ENCODE data around the gene RNF157.
"Not testable (repeated sequence)": the region's sequence is repeated elsewhere in the genome, so short reads cannot be mapped to it uniquely, and the experiment has no call there.

RNF157 gene

DNA sequence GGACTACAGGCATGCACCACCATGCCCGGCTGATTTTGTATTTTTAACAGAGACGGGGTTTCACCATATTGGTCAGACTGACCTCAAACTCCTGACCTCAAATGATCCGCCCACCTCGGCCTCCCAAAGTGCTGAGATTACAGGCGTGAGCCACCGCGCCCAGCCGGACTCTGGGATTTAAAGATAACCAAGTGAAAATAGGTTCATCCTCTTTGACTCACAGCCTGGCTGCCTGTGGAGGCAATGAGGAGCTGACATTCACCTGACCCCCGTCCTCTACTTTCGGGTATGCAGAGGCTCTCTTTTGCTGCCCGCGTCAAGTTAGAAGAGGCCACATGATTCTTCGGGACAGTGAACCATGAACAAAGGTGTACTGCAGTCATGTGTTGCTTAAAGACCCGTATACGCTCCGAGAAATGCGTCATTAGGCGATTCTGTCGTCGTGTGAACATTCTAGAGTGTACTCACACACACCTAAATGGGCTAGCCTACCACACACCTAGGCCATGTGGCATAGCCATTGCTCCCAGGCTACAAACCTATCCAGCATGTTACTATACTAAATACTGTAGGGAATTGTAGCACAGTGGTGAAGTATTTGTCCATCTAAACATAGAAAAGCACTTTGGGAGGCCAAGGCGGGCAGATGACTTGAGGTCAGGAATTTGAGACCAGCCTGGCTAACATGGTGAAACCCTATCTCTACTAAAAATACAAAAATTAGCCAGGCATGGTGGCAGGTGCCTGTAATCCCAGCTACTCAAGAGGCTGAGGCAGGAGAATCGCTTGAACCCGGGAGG, 12.9 kb upstream of the RNF157 start:
- DNase-seq, result not testable (repeated sequence)

DNA sequence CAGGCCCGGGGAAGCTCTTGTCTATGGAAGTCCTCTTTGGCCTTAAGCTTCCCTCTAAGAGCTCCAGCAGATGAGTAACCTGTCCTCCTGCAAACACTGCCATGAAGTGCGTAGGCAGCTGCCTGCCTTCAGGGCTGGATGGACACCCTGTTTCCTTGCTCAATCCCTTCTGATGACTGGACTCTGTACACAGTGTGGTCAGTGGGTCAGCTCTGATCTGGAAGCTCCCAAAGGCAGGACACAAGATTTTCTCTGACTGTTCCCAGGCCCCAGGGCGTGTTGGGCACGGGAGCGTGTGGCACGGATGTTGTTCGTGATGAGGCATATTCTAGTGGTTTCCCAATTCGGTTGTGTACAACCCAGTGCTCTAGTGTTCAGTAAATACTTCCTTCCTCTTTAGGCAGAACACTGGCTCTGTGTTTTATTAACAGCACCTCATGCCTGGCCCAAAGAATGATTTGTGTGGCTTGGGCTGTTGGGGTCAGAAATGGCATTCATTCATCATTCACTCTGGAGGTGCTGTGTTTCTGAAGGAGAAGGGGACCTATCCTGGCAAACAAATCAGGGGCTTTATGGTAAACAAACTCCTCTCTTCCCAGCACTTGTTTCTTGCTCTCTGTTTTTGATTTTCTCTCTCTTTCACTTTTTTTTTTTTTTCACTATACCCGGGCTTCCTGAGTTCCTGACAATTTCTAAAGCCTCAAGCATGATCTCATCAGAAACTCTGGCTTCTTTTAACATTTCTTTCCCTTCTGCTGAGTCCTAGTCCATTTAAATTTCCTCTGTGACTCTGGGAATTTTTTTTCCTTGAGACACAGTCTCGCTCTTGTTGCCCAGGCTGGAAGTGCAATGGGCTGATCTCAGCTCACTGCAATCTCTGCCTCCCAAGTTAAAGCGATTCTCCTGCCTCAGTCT, 12.0 kb upstream of the RNF157 start:
- no peak for DNase-seq

DNA sequence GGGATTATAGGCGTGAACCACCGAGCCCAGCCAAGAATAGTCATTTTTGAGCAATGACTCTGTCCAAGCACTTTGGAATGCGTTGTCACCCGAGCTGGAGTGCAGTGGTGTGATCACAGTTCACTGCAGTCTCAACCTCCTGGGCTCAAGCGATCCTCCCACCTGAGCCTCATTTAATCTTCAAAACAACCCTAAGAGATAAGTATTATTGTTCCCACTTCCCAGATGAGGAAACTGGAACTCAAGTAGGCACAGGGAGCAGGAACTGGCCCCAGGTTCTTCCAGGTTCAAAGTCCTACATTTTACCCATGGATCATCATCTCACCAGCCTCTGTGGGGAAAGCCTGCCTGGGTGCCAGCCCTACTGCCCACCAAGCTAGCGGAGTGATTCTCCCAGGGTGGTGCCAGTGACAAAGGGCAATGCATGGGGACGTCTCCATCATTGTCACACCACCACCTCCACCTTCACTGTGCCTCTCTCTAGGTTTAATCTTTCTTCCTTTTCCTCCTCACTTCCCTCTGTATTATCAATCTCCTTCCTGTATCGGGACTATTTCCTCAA, 11.3 kb upstream of the RNF157 start:
- DNase-seq, result no peak

DNA sequence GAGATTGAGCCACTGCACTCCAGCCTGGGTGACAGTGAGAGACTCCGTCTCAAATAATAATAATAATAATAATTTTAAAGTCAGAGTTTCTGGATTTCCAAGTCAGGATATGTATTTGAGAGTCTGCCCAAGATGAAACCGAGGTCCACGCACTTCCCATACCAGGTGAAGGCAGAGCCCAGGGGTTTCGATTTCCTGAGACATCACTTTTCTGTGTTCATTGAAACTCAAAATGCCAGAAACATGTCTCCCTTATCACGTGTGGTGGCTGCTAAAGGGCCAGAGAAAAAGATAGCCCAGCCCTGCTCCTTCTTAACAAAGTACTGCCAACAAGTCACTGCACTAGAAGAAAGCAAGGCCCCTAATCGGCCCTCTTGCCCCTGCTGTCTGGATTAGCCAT, 9.8 kb upstream of the RNF157 start:
- no peak for DNase-seq

DNA sequence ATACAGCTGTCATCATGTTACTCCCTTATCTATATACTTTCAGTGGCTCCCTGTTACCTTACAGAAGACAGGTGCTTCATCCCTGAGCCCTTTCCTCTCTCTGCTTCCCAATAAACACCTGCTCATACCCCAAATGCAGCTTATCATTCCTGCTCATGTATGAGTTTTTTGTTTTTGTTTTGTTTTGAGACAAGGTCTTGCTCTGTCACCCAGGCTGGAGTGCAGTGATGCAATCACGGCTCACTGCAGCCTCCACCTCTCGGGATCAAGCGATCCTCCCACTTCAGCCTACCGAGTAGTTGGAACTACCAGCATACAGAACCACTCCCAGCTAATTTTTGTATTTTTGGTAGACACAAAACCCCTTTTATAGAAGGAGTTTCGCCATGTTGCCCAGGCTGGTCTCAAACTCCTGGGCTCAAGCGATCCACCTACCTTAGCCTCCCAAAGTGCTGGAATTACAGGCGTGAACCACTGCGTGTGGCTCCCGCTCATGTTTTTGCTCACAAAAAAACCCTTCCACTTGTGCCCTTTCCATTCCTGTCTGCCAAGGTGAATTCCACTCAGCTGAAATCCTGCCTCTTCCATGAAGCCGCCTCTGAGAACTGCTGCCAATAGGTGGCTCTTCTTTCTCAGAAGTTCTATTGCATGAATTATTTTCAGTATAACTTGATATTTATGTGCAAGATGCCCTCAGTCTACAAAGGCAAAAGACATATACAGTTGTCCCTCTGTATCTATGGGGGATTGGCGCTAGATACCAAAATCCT, 7.9 kb upstream of the RNF157 start:
- no peak for DNase-seq

DNA sequence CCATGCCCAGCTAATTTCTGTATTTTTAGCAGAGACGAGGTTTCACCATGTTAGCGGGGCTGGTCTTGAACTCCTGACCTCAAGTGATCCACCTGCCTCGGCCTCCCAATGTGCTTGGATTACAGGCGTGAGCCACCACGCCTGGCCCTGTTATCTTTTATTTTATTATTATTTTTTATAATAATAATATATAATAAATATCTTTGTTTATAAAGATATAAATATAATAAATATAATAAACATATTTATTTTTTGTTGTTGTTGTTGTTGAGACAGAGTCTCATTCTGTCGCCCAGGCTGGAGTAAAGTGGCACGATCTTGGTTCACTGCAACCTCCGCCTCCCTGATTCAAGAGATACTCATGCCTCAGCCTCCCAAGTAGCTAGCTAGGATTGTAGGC, 7.0 kb upstream of the RNF157 start:
- no peak for DNase-seq

DNA sequence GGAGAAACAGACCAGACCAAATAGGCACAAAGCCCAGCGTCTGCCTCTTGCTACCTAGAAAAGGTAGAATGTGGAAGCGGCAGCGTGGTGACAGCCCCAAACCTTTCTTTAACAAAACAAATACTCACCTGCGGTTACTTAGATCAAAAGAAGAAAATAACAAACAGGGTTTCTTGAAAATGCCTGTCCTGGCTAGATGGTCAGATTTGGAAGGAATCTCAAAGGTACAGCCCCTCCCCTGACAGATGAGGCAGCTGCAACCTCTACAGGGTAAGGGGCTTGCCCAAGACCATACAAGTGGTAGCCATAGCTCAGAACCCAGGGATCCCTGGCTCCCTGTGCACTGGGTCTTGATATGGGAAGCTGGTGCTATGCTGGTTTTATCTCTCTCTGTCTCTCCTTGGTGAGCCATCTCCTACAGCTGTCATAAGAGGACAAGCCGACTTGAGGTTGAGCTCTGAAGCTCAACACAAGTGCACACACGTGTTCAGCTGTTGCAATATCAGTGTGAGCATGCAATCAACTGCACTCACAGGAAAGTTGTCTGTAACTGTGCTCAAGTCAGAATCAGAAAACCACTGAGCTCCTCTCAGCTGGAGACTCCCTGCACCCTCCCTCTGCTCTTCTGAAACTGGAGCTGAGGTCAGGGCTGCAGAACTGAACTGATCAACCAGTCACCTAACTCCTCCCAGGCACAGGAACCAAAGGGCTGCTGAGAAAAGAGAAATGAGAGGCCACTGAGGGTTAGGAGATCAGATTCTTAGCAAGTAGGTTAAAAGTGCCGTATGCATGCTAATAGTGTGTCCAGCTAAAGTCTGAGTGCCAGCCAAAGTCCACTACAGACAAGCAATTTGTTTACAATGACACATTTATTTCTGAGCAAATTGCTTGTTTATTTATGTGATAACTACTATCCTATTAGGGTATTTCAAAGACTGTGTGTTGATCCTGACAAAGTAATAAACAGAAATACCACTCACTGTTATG, 6.1 kb upstream of the RNF157 start:
- no peak for DNase-seq

DNA sequence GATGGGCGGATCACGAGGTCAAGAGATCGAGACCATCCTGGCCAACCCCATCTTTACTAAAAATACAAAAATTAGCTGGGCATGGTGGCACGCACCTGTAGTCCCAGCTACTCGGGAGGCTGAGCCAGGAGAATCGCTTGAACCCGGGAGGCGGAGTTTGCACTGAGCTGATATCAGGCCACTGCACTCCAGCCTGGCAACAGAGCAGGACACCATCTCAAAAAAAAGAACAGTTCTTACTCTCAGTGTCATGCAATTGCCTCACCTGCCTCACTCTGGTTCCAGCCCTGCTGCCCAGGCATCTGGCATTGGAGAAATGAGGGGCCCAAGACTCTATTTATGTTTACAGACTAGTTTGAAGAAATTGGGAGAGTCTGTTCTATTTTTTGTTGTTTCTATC, 4.4 kb upstream of the RNF157 start:
- not testable (repeated sequence) for DNase-seq

DNA sequence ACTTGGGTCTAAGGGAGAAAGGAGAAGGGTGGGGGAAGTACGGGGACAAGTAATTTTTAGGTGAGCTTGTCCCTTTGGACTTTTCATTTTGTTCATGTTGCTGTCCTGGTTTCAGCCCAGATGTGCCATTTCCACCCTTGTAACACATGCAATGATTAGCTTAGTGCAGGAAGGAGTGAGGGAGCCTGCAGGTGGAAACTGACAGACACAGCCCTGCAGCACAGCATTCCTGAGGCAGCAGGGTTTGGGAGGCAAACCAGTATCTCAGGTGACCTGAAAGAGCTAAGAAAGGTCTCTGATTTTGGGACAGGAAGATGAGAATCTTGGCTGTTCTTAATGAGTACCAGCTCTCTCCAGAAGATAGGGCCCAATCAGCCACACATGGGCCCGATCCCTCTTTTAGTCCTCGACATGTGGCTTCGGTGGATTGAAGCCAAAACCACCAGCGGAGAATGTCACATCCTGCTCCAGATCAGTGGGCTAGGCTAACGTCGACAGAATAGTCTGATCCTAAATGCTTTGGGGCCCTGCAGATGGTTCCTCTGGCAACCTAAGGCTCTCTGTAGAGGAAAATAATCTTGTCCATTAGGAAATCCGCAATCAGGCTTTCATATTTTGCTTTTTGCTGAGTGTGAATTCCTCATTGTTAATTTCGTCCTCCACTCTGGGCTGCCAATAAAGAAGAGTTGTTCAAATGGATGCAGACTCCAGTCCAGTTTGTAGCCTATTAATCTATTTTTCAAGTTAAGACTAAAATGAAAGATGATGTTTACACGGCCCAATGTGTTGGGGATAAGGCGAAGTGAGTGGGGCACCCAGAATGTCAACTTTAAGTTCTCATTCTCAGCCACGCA, 3.8 kb upstream of the RNF157 start:
- DNase-seq, result no peak

DNA sequence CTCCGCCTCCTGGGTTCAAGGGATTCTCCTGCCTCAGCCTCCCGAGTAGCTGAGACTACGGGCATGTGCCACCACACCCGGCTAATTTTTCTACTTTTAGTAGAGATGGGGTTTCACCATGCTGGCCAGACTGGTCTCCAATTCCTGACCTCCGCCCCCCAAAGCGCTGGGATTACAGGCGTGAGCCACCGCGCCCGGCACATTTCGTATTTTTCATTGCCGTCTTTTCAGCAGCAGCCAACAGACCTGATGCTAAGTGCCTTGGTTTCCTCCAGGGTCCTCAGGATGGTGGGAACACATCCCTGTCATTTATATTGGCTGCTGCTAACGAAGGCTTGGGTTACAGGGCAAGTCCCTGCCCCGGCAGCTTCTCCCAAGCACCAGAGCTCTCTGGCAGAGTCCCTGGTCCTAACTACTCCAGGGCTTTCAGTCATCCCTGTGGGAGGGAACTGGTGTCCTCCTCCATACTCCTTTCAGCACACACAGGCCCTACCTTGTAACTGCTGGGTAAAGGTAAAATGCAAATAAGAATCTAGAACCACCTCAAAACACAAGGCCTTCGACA, 1.5 kb upstream of the RNF157 start:
- DNase-seq, result no peak

DNA sequence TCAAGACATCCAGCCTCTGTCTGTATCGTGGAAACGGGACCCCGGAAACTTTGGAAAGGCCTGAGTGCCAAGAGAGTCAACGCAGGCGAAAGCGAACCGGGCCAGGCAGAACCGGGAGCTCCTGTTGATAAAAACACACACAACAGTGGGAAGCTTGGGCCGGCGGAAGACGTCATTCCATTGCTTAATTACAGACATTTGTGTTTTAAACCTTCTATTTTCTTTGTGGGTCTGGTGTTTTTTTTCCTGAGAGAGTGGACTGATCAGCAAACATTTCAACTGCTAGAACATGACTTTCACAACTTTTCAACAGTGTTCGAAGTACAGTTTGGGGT, 878 bp upstream of the RNF157 start:
- no peak for DNase-seq

DNA sequence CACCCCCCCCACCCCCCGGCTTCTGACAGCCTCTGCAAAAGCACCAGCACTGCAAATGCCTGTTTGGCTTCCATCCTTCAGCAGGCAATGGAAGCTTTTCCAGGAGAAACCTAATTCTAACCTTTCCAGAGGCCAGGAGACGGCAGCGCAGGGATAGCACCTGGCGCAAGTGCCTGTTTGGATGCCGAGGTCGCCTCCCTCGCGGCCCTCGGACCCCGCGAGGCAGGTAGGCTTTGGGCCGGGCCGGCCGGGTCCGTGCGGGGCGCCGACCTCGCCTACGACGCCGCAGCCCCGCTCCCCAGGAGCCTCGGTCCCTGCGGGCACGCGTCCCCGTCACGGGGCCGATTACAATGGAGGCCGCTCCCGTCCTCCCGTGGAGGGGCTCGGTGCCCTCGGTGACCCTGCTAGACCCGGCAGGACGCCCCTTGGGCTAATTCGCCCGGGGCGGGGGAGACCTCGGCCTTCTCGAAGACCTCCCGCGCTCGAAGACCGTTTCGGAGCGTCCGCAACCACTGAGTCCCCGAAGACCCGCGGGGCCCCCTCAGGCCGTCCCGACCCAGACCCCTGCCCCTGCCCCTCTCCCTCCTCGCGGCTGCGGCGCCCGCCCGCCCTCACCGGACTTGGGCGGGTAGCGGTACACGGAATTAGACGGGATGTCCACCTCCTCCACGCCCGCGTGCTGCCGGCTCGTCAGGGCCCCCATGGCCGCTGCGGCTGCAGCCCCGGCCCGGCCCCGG, 587 bp downstream of the RNF157 start:
- no peak for DNase-seq

DNA sequence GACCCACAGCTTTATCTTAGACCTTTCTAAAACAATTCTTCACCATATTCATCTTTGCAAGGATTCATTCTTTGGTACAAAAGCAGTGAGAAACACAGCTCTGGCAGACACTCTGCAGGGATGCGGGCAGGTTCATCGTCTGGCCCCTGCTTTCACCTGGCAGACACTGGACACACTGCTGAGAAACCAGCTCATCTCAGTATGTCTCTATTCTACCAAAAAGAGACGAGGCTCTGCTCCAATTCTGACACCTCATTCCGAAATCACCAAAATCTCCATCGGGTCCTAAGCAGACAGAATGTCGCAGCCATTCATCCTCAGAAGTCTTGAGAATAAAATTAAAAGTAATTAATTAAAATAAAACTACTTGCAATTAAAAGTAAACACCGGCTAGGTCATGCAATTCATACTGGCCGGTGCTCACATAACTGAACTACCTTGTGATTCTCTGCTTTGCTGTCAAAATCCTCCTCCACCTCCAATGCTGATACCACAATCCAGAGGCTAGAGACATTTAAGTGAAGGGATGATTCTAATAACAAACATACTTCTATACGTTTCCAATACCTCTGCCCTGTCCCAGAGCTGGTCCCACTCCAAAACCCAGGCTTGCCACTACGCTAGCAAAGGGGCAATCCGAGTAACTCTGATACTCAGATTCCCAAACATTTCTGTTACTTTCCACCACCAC, 1.3 kb downstream of the RNF157 start:
- DNase-seq, result no peak

DNA sequence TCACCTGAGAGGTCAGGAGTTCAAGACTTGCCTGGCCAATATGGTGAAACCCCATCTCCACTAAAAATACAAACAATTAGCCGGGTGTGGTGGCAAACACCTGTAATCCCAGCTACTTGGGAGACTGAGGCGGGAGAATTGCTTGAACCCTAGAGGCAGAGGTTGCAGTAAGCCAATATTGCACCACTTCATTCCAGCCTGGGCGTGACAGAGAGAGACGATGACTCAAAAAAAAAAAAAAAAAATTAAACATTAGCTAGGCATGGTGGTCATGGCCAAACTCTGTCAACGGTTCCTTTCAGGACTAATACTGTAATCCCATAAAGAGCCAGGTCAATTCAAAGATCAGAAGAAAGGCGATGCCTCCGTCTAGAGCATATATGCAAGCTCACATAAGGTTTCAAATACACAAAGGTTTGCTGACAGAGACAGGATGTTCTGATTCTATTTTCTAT, 2.4 kb downstream of the RNF157 start:
- DNase-seq, result no peak

DNA sequence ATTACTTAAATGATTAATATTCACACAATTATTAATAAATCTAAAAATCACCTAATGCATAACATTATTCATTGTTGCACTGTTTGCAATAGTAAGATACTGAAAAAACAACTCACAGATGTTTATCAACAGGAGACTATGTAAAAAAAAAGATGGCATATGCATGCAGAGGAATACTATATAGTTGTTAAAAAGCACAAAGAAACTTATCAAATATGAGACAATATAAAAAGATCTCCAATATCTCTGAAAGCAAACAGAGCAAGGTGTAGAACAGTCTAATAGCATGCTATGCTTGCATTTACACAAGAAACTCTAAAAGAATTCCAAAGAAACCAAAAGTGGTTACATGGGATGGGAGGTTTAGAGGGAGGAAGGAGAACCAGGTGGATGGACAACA, 3.7 kb downstream of the RNF157 start:
- DNase-seq, result no peak

DNA sequence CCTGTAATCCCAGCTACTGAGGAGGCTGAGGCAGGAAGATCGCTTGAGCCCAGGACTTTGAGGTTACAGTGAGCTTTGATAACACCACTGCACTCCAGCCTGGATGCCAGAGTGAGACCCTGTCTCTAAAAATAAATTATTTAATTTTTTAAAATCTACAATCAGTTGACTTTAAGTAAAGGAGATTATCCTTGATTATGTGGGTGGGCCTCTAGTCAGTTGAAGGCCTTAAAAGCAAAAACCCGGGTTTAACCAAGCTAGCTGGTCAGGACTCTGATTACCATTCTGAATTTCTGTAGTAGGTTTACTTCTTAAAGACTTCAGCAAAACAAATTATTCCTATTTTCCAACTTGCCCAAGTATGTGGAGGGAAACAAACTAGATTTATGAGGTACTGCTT, 4.4 kb downstream of the RNF157 start:
- no peak for DNase-seq

DNA sequence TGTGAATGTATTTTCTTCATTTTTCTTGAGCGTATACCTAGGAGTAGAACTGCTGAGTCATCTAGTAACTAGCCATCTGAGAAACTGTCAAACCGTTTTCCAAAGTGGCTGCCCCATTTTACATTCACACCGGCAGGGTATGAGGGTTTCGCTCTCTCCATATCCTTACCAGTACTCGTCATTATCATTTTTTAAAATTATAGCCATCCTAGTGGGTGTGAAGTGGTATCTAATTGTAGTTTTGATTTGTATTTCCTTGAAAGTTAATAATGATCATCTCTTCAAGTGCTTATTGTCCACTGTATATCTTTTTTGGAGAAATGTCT, 6.0 kb downstream of the RNF157 start:
- no peak for DNase-seq

DNA sequence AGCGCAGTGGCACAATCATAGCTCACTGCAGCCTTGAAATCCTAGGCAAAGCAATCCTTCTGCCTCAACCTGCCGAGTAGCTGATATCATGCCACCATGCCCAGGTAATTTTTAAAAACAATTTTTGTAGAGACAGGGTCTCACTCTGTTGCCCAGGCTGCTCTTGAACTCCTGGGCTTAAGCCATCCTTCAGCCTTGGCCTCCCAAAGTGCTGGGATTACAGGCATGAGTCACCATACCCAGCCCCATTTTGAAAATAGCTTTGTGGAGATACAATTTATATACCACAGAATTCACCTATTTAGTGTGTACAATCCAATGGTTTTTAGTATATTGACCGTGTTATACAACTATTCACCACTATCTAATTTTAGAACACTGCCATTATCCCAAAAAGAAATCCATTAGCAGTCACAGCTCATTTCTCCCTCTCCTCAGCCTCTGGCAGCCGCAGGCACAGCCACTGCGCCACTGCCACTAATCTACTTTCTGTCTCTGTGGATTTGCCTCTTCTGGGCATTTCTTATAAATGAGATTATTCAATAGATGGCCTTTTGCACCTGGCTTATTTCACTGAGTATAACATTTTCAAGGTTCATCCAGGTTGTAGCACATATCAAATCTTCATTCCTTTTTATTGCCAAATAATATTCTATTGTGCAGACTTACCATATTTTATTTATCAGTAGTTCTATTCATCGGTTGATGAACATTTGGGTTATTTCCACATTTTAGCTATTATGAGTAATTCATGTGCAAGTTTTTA, 6.5 kb downstream of the RNF157 start:
- no peak for DNase-seq

DNA sequence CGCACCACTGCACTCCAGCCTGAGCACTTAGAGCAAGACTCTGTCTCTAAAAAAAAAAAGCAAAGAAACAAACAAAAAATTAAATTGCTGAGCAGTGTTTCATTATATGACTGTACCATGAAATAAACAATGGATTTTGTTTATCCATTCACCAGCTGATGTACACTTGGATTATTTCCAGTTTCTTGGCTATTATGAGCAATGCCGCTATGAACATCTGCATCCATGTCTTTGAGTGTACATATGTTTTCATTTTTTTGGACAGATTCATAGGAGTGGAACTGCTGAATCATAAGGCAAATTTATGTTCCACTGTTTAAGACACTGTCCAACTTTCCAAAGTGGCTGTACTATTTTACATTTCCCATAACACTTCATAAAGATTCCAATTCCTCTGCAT, 8.0 kb downstream of the RNF157 start:
- no peak for DNase-seq

All from NCI-H1436 treated with DMSO at 0.1 percent for 48 hours (cell line).